22Rv1 (cell line): Measurements from ENCODE around the gene P2RY2.

Experiments used
- H3K27ac ChIP-seq: fragments of 450-650 bp; 2 replicates; pipeline ENCODE4 v1.5.1; 2017
- CTCF ChIP-seq: fragments of 450-650 bp; IDR thresholded peaks from 2 replicates; pipeline ENCODE4 v1.5.1; 2017; ENCODE audit warnings: mild to moderate bottlenecking
- ZFX ChIP-seq: fragments of 450-650 bp; IDR thresholded peaks from 2 replicates; pipeline ENCODE4 v1.6.1; 2017; ENCODE audit warnings: antibody characterized with exemption, borderline replicate concordance

The P2RY2 gene

GRCh38 chr11:73259406-73260126 is 41.5 kb downstream of the P2RY2 start:
- H3K27ac ChIP-seq, result no peak overlapping the region

GRCh38 chr11:73260127-73260457 is 42.0 kb downstream of the P2RY2 start:
- TF ChIP-seq ZFX, result no peak
- TF ChIP-seq CTCF, result no peak

More at GRCh38 chr11:73259406-73260126, 41.5 kb downstream of the P2RY2 start:
- TF ChIP-seq ZFX (no peak), CTCF (no peak)

GRCh38 chr11:73262851-73263495 is 44.9 kb downstream of the P2RY2 start:
- TF ChIP-seq CTCF, result no peak
- TF ChIP-seq ZFX, result no peak
- H3K27ac ChIP-seq, result no peak overlapping the region

More at GRCh38 chr11:73260127-73260457, 42.0 kb downstream of the P2RY2 start:
- no peak overlapping the region for H3K27ac ChIP-seq

- no peak overlapping the region for H3K27ac ChIP-seq
- TF ChIP-seq CTCF, result no peak
- no peak for TF ChIP-seq ZFX
Measured at GRCh38 chr11:73263640-73264039, 45.6 kb downstream of the P2RY2 start.

- no peak for TF ChIP-seq ZFX
- TF ChIP-seq CTCF, result no peak
- no peak overlapping the region for H3K27ac ChIP-seq
Measured at GRCh38 chr11:73265278-73265810, 47.3 kb downstream of the P2RY2 start.

- H3K27ac ChIP-seq, result no peak overlapping the region
- no peak for TF ChIP-seq CTCF
- TF ChIP-seq ZFX, result no peak
Measured at GRCh38 chr11:73265853-73266645, 48.0 kb downstream of the P2RY2 start.

- TF ChIP-seq CTCF, result no peak
- TF ChIP-seq ZFX, result no peak
- H3K27ac ChIP-seq, result no peak overlapping the region
Measured at GRCh38 chr11:73266646-73267020, 48.6 kb downstream of the P2RY2 start.
